ENCODE results near the gene BCAS1. TPM values are rescaled to one million over a fixed set of nuclear protein-coding genes. Genes with fewer than 3 reads are reported as not detected.

The BCAS1 gene
- total RNA-seq, 2 donors from 2014 or later, result 32.0 to 58.6 TPM

DNA sequence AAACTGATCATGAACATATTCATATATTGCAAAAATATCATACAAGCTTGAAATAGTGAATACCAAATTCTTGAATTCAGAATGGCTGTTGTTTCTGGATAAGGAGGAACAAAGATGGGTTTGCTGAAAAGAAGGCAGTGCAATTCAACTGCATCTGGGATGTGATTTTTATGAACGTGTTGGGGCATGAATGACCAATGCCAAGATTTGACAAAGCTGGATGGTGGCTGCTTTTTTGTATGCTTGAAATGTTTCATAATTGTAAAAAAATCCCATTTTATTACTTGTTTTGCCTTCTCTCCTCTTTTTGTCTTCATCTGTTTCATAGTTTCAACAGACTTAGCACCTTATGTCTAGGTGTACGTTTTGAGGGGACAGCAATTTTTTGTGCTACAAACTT lies 36.8 kb upstream of the BCAS1 start:
- H3K27me3 ChIP-seq (replicated peaks; ENCODE audit: insufficient read depth), result no peaks in the 10 kb centered on the region
- H3K27ac ChIP-seq, result no peak overlapping the region
- H3K4me3 ChIP-seq, result no peak overlapping the region
- no peaks in the 10 kb centered on the region for H3K36me3 ChIP-seq
- no peak for DNase-seq (ENCODE audit: low spot score)
- H3K4me1 ChIP-seq (replicated peaks), result no peaks in the 10 kb centered on the region
- WGBS, result 56% methylated on average over 2 of the region's 2 CpGs
- intact Hi-C loops (cut with DNase I), result no loop called here
- TF ChIP-seq, protein P1, sequence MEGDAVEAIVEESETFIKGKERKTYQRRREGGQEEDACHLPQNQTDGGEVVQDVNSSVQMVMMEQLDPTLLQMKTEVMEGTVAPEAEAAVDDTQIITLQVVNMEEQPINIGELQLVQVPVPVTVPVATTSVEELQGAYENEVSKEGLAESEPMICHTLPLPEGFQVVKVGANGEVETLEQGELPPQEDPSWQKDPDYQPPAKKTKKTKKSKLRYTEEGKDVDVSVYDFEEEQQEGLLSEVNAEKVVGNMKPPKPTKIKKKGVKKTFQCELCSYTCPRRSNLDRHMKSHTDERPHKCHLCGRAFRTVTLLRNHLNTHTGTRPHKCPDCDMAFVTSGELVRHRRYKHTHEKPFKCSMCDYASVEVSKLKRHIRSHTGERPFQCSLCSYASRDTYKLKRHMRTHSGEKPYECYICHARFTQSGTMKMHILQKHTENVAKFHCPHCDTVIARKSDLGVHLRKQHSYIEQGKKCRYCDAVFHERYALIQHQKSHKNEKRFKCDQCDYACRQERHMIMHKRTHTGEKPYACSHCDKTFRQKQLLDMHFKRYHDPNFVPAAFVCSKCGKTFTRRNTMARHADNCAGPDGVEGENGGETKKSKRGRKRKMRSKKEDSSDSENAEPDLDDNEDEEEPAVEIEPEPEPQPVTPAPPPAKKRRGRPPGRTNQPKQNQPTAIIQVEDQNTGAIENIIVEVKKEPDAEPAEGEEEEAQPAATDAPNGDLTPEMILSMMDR (IDR thresholded peaks at IDR 0.05), result no peak
- TF ChIP-seq POLR2AphosphoS5 (IDR thresholded peaks at IDR 0.05) (no peak), POLR2A (IDR thresholded peaks at IDR 0.05) (no peak)
- no peaks in the 10 kb centered on the region for H3K9me3 ChIP-seq

DNA sequence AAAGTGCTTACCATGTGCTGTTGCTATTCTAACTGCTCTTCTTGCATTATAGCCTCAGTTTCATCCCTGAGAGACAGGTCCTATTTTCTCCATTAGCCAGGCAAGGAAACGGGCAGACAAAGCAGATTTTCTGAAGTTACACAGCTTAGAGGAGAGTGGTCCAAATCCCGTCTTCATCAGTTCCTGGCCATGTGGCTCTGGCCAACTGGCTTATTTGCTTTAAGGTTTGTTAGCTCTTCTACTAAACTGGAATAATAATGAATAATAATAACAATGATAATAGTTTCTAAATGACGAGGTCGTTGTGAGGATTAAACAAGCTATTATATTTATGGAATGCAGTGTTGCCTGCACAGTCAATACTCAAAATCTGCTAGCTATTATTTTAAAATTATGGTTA lies 35.8 kb upstream of the BCAS1 start:
- TF ChIP-seq, protein P1 (IDR thresholded peaks at IDR 0.05), result no peak
- no peak for TF ChIP-seq POLR2AphosphoS5 (IDR thresholded peaks at IDR 0.05)
- no peak for TF ChIP-seq POLR2A (IDR thresholded peaks at IDR 0.05)
- Histone ChIP-seq H3K27ac (no peak overlapping the region), H3K27me3 (replicated peaks; ENCODE audit: insufficient read depth) (no peaks in the 10 kb centered on the region), H3K9me3 (no peaks in the 10 kb centered on the region), H3K4me1 (replicated peaks) (no peaks in the 10 kb centered on the region), H3K36me3 (no peaks in the 10 kb centered on the region), H3K4me3 (no peak overlapping the region)
- 66% methylated on average over 4 of the region's 4 CpGs for WGBS
- DNase-seq (ENCODE audit: low spot score), result no peak
- intact Hi-C loops (cut with DNase I), result no loop called here

DNA sequence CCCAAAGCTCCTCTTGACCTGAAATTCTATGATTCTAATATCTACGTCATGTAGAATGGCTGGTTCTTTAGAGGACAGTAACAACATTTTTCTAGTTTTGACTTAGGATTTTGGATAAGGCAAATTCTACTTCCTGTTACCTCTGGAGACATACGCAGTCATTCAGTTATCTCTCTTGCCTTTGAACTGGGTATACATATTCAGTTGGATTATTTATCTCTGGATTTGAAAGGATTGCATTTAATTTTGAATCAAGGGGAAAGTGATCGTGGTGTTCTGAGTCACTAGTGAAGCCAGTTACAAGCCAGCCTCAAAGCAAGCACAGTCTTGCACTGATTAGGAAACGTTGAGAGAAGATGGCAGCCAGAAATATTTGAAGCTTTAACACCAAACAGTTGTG lies 35.3 kb upstream of the BCAS1 start:
- intact Hi-C loops (cut with DNase I), result no loop called here

DNA sequence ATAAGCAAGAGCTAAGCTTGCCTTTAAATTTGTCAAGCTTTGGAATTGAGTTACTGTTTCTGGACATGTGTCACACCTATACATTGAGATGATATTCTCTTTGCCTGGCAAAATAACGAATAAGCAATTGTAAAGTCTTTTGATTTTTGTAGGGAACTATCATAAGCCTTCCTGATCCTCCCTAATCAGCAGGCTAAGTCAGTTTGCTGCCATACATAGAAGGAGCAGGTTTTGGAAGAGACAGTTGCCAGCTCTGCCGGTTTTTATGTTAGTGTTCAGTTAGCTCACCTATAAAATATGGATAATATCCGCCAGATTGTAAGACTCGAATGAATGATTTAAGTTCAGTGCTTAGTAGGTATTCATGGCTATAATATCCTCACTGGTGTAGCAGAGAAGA lies 34.4 kb upstream of the BCAS1 start:
- 74% methylated on average over 4 of the region's 4 CpGs for WGBS
- intact Hi-C loops (cut with DNase I), result no loop called here

More for the DNA sequence above, 35.3 kb upstream of the BCAS1 start:
- 54% methylated on average over 4 of the region's 4 CpGs for WGBS
- Histone ChIP-seq H3K4me3 (no peak overlapping the region), H3K27me3 (replicated peaks; ENCODE audit: insufficient read depth) (no peaks in the 10 kb centered on the region), H3K9me3 (no peaks in the 10 kb centered on the region), H3K36me3 (no peaks in the 10 kb centered on the region), H3K4me1 (replicated peaks) (no peaks in the 10 kb centered on the region), H3K27ac (no peak overlapping the region)
- DNase-seq (ENCODE audit: low spot score), result no peak
- TF ChIP-seq, protein P1 (IDR thresholded peaks at IDR 0.05), result no peak
- TF ChIP-seq POLR2AphosphoS5 (IDR thresholded peaks at IDR 0.05), result no peak
- no peak for TF ChIP-seq POLR2A (IDR thresholded peaks at IDR 0.05)

More for the DNA sequence above, 34.4 kb upstream of the BCAS1 start:
- H3K36me3 ChIP-seq, result no peaks in the 10 kb centered on the region
- no peaks in the 10 kb centered on the region for H3K4me1 ChIP-seq (replicated peaks)
- H3K27me3 ChIP-seq (replicated peaks; ENCODE audit: insufficient read depth), result no peaks in the 10 kb centered on the region
- TF ChIP-seq POLR2AphosphoS5 (IDR thresholded peaks at IDR 0.05) (no peak), POLR2A (IDR thresholded peaks at IDR 0.05) (no peak)
- TF ChIP-seq, protein P1 (IDR thresholded peaks at IDR 0.05), result no peak
- H3K9me3 ChIP-seq, result no peaks in the 10 kb centered on the region
- no peak for DNase-seq (ENCODE audit: low spot score)
- H3K27ac ChIP-seq, result no peak overlapping the region
- no peak overlapping the region for H3K4me3 ChIP-seq

Measured in prostate gland (tissue), 2 donors.